ENCODE results near the gene HOOK2.

Gene HOOK2

GRCh38 chr19:12782424-12783290 lies 7.3 kb upstream of the HOOK2 start:
- DNase-seq, result peak; percentile 92

- no peak for DNase-seq
Measured at GRCh38 chr19:12782174-12782423, 6.7 kb upstream of the HOOK2 start.

- DNase-seq, result peak; percentile 89
Measured at GRCh38 chr19:12779162-12779993, 4.0 kb upstream of the HOOK2 start.

- DNase-seq, result no peak
Measured at GRCh38 chr19:12778905-12779161, 3.5 kb upstream of the HOOK2 start.

GRCh38 chr19:12778017-12778904 lies 2.9 kb upstream of the HOOK2 start:
- DNase-seq, result peak; percentile 87

- DNase-seq, result peak; percentile 91
Measured at GRCh38 chr19:12777217-12778016, 2.1 kb upstream of the HOOK2 start.

GRCh38 chr19:12773571-12773970 lies 1.8 kb downstream of the HOOK2 start:
- no peak for DNase-seq

- DNase-seq, result no peak
Measured at GRCh38 chr19:12772323-12772722, 3.0 kb downstream of the HOOK2 start.

GRCh38 chr19:12770922-12771321 lies 4.4 kb downstream of the HOOK2 start:
- no peak for DNase-seq

GRCh38 chr19:12769689-12770088 lies 5.7 kb downstream of the HOOK2 start:
- DNase-seq, result no peak

- DNase-seq, result no peak
Measured at GRCh38 chr19:12767666-12768065, 7.7 kb downstream of the HOOK2 start.

GRCh38 chr19:12767150-12767549 lies 8.2 kb downstream of the HOOK2 start:
- DNase-seq, result no peak

- DNase-seq, result peak; percentile 89
Measured at GRCh38 chr19:12766051-12766521, 9.3 kb downstream of the HOOK2 start.

GRCh38 chr19:12764698-12765097 lies 10.7 kb downstream of the HOOK2 start:
- DNase-seq, result no peak

- DNase-seq, result no peak
Measured at GRCh38 chr19:12763100-12763499, 12.3 kb downstream of the HOOK2 start.

- no peak for DNase-seq
Measured at GRCh38 chr19:12759686-12760085, 15.7 kb downstream of the HOOK2 start.

GRCh38 chr19:12757544-12758274 lies 17.6 kb downstream of the HOOK2 start:
- DNase-seq, result peak; percentile 75

GRCh38 chr19:12756150-12756883 lies 19.0 kb downstream of the HOOK2 start:
- DNase-seq, result no peak

GRCh38 chr19:12754465-12755196 lies 20.7 kb downstream of the HOOK2 start:
- DNase-seq, result no peak

GRCh38 chr19:12752056-12752781 lies 23.1 kb downstream of the HOOK2 start:
- DNase-seq, result no peak

All from right forelimb (tissue), 1 donor.